Ammon's horn (tissue), 1 donor: ENCODE data around the gene IRS1.

Source experiments
- DNase-seq: peaks from one replicate; pipeline ENCODE4 v3.0.0-alpha.2; 2016; ENCODE audit warnings: low spot score

IRS1 gene

DNA sequence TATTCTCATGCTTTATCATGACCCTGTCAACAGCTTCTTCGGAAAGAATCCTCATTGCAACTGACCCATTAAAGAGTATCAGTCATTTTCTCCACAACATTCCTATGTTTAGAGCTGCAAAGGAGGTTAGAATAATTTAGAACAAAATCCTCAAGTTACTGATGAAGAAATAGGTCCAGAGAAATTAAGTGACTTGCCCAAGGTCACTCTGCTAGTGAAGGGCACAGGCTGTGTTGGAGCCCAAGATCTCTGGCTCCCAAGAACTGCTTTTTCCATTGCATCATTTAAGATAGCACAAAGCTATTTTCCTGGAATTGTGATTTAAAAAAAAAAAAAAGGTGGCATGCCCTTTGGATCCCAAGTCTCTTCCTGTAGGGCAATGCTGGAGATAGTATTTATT, 9.6 kb downstream of the IRS1 start:
- DNase-seq = no peak

DNA sequence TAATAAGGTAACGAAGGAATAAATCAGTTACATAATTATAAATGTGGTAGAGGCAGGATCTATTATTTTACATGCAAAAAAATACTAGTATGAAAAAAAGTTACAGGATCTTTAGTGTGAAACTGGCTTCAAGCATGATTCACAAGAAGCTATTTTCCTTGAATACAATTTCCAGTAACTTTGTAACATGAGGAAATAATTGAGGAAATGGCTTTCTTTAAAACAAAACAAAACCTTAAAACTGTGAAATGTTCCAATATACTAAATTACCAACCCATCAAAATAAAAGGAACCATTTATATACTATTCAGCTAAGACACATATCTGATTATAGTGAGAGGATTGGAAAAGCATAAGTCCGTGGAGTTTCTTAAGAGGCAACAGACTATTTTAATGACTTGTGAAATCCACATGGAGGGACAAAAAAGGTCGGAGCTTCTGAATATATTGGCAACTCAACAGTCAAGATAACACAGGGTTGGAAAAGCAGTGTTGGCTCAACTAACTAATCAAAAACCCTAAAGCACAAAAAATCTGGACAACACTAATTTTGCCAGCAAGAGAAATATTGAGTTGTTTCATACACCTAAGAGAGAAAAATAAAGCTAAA, 10.6 kb downstream of the IRS1 start:
- DNase-seq = no peak

DNA sequence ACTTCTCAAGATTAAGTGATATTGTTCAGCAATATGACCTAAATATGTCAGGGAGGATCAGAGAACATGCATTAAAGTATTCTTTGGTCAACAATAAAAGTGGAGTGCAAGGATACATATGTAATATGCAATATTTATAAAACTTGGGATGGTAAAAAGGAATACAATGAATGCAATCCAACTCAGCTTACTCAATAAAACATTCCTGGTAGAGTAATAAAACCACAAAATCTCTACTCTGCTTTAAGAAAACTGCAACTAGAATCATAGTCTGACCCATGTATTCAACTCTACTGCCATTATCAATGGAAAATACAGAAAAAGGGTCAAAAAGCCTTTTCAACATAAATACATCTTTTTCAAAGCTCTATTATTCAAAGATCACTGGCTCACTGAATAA, 11.6 kb downstream of the IRS1 start:
- DNase-seq = no peak

DNA sequence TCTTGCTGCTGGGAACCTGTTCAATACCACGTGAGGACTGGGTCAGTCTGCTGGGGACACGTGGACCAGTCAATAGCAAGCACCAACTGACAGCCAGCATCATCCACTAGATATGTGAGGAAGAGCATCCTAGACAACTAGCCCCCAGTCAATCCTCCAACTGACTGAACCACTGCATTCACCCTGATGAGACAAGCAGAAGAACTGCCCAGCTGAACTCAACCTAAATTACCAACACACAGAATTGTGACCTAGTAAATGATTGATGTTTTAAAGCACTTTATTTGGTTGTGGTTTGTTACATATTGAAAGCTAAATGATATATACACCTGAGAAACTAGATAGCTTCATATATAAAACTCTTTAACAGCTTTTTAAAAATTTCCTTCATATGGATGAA, 15.7 kb downstream of the IRS1 start:
- no peak for DNase-seq

DNA sequence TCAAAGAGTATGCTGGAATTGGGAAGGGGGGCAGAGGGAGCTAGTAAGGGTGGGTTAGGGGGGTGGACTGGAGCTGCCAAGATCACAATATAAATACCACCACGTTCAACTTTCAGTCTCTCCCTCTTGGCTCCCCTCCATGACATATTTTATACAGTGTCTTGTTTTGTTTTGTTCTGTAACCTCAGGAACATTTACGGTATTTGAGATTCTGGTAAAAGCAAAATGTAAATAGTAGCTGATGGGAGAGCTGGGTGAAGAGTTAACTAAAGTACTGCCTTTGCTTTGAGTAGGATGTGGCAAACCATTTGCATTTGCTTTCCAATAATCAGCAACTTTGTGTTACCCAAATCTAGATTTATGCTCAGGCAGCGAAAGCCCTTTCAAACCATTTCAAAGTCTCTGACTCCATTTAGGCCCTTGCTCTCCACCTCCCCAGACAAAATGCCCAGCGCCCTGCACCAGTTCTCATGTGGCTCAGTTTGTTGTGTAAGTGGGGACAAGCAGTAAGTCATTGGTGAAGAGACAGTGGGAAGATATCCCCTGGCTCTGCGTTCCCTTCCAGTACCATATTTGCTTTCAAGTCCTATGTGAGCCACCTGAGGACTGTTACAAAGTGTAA, 17.4 kb downstream of the IRS1 start:
- no peak for DNase-seq

DNA sequence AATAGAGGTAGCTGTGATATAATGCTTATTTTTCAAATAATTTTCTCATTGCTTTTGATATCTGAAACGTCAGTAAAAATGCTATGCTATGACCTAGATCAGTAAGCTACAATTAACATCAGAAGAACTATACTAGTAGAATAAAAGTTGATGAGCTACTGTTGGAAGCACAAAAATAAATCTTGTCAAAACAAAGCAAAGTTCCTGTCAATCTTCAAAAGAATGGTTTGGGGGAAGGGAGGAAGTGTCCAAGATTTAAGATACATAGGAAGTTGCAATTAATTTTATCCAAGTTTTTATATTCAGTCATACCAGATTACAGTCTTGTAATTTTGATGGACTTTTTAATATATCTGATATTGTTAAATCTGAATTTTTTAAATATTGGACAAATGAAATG, 19.2 kb downstream of the IRS1 start:
- no peak for DNase-seq

DNA sequence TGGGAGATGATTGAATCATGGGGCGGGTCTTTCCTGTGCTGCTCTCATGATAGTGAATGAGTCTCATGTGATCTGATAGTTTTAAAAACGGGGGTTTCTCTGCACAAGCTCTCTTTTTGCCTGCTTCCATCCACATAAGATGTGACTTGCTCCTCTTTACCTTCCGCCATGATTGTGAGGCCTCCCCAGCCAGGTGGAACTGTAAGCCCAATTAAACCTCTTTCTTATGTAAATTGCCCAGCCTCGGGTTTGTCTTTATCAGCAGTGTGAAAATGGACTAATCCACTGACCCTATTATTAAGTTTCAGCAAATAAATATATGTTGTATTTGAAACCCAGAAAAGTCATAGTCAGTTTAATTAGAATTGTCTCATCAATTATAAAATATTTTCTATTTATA, 22.0 kb downstream of the IRS1 start:
- no peak for DNase-seq

DNA sequence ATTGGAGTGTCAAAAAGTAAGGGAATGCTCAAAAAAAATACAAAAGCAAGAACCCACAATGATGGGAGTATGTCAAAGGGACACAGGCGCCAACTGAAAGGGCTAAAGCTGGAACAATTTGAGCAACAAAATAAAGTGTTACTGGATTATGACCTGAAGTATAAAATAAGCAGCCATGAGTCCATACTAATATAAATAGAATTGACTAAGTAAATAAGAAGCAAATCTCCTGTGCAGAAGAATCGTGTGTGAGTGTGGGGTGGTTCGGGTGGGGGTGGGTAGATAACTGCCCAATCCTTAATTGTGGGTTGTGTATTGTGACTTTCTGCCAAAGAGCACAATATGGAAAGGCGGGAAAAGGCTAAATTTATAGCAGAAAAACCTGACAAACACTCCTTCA, 23.5 kb downstream of the IRS1 start:
- no peak for DNase-seq

DNA sequence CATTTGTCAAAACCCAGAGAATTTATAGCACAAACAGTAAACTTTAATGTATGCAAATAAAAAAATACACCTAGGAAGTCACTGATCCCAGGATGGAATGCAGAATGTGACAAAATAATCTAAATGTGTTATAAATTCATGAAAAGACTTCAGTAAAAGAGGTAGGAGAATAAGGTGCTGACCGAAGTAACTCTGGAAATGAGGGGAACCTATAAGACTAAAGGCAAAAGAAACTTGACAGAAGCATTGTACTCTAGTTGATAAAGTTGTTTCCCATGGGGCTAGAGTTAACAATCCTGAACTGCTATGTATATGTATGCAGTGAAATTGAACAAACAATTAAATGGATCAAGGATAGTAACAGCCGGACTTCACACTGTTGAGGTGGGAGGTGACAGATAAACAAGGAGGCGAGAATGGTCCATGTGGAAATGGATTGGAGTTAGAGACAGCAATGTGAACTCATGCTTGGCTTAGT, 24.5 kb downstream of the IRS1 start:
- DNase-seq = no peak

DNA sequence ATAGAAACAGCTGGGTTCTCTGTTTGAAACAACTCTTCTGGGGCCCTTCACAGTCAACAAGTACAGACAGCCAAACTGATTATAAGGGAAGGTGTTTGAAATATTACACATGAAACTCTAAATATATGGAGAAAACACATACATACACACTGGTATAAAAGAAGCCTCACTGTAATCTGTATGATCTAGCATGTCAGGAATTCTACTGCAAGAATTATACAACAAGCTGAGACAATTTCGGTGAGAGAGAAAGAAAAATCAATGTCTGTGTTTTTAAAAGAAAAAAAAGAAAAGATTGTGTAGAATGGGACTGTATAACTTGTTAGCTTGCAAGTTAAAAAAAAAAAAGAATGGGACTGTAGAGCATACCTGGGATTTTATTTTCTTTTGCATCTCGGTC, 26.3 kb downstream of the IRS1 start:
- DNase-seq = no peak

DNA sequence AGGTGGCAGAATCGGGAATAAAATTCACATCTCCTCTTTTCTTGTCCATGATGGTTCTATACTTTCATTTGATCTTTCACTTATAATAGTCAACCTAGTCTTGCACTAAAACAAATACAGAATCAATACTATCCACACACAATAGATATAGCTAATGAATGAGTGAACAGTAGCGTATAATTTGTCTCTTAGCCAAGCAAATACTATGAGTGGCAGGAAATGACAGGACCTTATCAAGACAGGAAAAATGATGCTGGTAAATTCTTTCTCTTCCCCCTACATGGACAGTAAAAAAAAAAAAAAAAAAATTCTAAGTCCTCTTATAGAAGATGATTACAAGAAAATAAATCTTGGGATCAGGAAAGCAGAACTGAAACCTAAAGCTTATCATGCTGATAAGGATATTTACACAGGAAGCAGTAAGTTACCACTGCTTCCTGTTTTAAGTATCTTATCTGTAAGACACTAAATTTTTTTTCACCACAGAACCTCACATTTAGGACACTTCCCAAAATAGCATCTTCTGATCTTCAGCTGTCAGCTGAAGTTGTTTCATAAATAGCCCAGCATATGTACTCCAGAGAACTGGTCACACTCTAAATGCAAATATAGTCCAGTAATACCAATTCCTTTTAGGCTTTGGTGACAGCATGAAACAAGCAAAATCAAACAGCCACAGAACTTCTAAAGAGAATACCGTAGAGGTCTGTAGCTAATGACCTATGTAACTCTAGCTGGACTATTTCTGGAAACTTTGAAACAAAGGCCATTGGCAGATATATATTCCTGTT, 27.0 kb downstream of the IRS1 start:
- DNase-seq = no peak

DNA sequence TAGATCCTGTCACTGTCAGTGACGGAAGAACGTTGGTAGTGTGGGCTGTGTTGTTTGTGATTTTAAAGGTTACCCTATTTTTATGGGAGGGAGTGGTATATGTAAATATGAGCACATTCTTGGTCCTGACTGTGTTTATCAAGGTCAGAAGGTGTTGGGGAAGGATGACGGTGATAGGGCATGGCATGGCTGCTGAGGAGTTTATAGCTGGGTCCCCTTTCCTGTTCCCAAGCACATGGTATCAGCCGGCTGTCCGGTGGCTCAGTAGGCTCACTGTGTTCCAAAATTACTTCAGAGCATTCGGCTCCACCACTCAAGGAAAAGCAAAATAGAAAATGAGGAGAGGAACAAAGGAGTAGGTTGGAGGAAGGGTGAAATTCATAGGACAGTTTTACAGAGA, 28.6 kb downstream of the IRS1 start:
- DNase-seq = no peak

DNA sequence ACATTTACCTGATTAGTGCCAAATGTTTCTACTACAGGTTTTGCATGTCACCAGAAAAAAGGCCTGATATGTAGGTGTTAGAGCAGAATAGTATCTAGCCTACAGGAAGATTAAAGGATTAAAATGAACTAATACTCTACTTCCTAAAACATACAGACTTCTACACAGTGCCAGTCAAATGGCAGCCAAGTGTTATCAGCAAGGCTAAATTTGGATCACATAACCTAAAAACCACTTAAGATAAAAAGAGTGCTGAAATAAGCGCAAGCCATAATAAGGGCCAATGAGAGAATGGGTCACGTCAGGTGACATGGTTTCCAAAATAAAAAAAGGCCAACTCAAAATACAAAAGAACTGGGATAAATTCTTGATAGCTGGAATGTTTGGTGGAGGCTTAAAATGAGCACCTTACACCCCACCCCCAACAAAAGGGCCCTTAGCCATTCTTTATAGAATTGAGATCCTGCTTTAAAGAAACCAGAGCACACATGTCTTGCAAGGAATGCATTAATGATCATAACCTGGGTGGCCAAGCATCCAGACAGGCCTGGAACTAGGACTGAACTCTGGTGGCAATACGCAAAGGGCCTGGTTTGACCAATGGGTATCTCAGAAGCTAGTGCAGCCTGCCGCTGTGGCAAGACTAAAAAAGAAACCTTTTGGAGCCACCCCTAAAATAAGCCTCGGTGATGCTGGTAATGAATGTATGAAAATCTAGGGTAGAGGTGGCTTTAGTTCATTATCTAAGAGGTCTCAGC, 32.4 kb downstream of the IRS1 start:
- no peak for DNase-seq

DNA sequence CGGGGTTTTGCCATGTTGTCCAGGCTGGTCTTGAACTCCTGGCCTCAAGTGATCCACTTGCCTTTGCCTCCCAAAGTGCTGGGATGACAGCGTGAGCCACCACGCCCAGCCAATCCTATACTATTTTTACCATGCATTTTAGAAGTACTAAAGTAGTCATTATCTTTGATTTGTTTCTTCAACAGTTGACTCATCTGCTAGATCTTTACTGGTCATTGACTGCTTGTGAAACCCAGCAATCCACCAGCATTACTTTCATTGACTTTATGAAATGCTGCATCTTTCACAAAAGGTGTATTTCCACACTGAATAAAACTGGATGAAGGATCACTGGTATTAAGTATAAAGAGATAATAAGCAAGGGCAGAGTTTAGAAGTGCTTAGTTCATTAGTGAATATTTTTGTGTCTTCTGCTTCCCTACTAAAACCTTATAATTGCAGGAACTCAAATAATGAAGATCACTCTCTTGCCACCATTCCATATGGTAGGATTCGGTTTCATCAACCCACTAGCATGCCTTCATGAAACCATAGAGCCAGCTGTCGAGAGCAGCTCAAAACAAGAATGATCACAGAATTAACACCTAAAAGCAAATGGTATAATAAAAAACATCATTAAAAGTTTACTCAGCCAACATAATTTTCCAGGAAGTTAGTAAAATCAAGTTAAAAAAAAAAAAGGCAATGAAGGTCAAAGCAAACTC, 33.1 kb downstream of the IRS1 start:
- no peak for DNase-seq

DNA sequence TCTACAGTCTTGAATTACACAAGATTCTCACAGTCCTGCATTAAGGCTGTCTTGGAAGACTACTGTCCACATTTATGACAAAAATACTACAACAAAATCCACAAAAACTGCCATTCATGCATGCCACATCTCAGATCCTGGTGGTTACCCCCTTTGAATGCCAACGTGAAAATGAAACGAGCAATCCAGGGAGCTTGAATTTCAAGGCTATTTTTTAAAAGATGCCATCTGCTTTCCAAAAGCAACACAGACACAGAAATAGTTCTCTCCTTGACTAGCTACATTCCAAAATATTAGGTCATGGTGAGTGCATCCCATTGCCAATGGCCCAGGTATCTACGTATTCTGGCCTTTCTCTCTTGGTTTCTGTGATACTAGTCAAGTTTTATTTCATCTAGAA, 36.3 kb downstream of the IRS1 start:
- DNase-seq = no peak

DNA sequence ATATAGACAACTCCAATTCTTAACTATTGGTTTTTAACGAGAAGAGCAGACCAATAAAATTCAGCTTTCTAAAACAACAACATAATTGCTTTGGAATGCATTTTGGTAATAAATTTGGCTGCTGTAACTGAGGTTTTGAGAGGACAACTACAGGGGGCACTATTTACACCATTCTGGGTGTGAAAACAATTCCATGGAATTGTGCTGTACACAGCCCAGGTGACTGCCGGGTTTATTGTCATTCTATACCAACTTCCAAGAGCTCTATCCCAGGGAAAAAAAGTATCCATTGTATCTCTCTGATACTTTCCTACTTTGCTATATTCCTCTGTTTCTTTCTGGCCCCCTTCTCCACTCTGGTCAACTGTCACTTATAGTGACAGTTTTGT, 38.4 kb downstream of the IRS1 start:
- no peak for DNase-seq

DNA sequence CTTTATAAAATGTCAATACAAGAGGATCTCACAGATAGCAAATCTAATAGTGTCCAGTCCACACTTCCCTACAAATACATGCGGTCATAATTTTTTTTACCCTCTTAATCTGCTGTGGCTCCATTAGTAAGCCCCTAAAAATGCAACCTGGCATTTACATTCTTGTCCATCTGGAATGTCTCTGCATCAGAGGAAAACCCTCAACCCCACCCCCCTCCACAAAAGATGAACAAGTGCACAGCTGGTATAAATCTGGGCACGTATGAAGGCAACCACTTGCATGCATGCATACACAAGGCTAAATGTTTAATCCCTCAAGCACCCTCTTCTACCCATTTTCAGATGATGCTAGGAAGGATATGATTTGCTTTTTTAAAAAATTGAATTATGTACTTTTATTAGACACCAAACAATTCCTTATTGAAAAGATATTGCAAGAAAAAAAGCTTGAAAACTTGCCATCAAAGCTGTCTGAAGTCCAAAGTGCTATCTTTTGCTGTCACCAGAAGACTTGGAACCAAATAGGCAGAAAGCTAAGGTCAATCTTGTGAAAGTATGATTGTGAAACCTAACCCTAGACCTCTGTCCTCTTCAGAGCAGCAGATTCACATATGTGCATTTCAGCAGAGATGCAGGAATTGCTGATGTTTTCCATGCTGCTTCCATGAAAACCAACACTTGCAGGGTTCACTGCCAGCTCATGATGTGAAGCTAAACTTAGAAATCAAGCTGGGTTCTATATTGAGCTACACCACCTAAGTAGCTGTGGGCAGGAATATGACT, 39.0 kb downstream of the IRS1 start:
- DNase-seq = no peak

DNA sequence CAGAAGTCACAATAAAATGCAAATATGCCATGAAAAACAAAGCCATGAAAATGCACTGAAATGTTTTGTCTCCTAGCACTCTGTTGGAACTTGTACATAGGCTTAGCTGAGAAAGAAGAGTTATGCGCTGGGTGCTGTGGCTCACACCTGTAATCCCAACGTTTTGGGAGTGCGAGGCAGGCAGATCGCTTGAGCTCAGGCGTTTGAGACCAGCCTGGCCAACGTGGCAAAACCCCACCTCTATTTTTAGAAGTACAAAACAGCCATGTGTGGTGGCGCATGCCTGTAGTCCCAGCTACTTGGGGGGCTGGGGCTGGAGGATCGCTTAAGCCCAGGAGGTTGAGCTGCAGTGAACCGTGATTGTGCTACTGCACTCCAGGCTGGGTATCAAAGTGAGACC, 39.9 kb downstream of the IRS1 start:
- DNase-seq = no peak

DNA sequence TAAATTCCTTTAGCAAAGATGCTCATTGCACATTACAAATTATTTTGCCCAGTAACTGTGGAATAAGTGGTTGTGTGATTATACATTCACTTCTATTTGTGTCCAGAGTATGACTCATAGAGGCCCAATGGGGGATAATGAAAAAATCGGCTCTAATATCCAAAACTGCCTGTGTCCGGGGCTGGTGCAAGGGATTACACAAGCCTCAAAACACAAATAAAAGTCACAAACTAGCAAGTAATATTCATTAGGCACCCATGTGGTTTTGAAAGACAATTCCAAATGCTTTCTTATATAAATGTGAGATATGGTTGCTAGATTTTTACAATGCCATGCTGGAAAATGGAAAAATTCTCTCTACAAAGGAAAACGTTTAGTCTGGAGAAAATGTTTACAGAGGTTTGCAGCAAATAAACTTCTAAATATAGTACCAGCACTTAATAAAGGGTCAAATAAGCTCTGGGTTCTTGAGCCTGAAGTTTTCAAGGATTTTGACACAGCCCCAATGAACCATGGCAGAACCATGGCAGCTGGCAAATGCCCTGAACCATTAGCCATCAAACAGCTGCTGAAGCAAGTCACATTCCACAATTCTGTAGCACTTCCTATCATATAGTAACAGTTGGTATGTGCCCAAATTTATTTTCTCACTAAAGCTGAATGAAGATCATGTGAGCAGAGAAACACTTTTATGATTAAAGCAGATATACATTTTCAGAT, 40.5 kb downstream of the IRS1 start:
- DNase-seq = no peak

DNA sequence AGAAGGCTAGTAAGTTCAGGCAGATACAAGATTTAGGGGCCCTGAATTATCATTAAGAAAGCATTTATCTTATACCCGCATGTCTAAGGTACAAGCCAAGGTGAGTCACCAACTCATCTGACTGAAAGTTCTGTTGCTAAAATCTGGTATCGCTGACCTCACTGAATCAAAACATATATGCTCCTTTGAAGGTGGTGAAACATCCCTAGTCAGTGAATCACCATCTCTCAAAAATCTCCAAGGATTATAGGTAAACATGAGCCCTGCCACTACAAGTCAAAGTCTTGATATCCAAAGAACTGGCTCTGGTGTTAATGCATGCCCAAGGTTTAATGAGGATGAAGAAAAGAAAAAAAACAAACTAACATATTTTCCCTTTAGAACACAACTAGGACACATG, 43.5 kb downstream of the IRS1 start:
- no peak for DNase-seq

DNA sequence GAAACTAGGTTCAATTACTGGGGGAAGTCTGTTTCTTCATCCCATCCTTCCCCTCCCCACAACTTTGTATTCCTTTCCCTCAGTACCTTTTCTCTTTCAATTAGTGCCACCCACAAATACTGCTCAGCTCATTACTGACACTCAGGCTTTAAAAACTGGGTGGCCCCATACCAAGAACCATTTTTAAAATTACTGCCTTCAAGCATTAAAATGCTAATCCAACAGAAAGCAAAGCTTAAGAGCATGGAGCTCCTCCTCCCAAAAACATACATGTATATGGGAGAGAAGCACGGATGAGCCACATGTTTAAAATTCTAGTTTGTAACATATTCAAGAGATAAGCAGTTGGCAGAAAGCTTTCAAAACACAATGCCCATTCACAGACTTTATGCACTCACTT, 44.0 kb downstream of the IRS1 start:
- no peak for DNase-seq
